Fibroblast of lung (primary cell): ENCODE data around the gene MMP23B. TPM values are rescaled to one million over a fixed set of nuclear protein-coding genes. Genes with fewer than 3 reads are reported as not detected.

Experiments
- DNase-seq, 2 donors: peaks; one replicate each; pipeline versions ENCODE4 v3.0.0 to v3.0.0-alpha.2; 2010; ENCODE audit warnings: low read depth in 2 of 2
- H2AFZ ChIP-seq: 2 replicates; pipeline ENCODE4 v1.5.1; 2012; ENCODE audit warnings: low read length, control low read depth, inconsistent platforms
- H3K27ac ChIP-seq: 2 replicates; pipeline ENCODE4 v1.5.1; 2011; ENCODE audit warnings: low read length, control low read depth; ENCODE audit not compliant: insufficient read depth
- H3K27me3 ChIP-seq: 2 replicates; pipeline ENCODE4 v1.5.1; 2011; ENCODE audit warnings: mild to moderate bottlenecking, low read length; ENCODE audit not compliant: control insufficient read depth, insufficient read depth
- H3K36me3 ChIP-seq: 2 replicates; pipeline ENCODE4 v1.5.1; 2011; ENCODE audit warnings: low read length; ENCODE audit not compliant: control insufficient read depth, insufficient read depth
- H3K4me1 ChIP-seq: 2 replicates; pipeline ENCODE4 v1.5.1; 2011; ENCODE audit warnings: low read length; ENCODE audit not compliant: control insufficient read depth, insufficient read depth; ENCODE audit errors: extremely low read depth
- H3K4me2 ChIP-seq: 2 replicates; pipeline ENCODE4 v1.5.1; 2011; ENCODE audit warnings: low read length, control low read depth; ENCODE audit not compliant: insufficient read depth; ENCODE audit errors: extremely low read depth
- H3K4me3 ChIP-seq, 4 experiments: fragments of 200-600 bp in 1 of 4; sonication (generic) in 1 of 4; replicated peaks in 1 of 4; 2 replicates each; pipeline ENCODE4 v1.5.1; 2011 to 2016; ENCODE audit warnings: low read length in 4 of 4, low read depth in 3 of 4, mild to moderate bottlenecking in 3 of 4, control low read depth in 2 of 4, inconsistent platforms in 1 of 4, mixed read lengths in 1 of 4; ENCODE audit not compliant: insufficient read depth in 1 of 4; ENCODE audit errors: control extremely low read depth in 1 of 4
- H3K79me2 ChIP-seq: 2 replicates; pipeline ENCODE4 v1.5.1; 2012; ENCODE audit warnings: mild to moderate bottlenecking, low read length, inconsistent platforms; ENCODE audit not compliant: control insufficient read depth, insufficient read depth
- H3K9ac ChIP-seq: 2 replicates; pipeline ENCODE4 v1.5.1; 2011; ENCODE audit warnings: mild to moderate bottlenecking, low read length, control low read depth; ENCODE audit not compliant: insufficient read depth
- H3K9me3 ChIP-seq: 2 replicates; pipeline ENCODE4 v1.5.1; 2012; ENCODE audit warnings: low read depth, low read length; ENCODE audit not compliant: control insufficient read depth, insufficient read depth
- H4K20me1 ChIP-seq: 2 replicates; pipeline ENCODE4 v1.5.1; 2011; ENCODE audit warnings: low read length; ENCODE audit not compliant: control insufficient read depth, insufficient read depth; ENCODE audit errors: extremely low read depth
- CTCF ChIP-seq, 2 donors: IDR thresholded peaks in 1 of 2; conservative IDR thresholded peaks in 1 of 2; 1 replicate in 1 of 2; 2 replicates in 1 of 2; pipeline ENCODE4 v1.5.1; 2011 to 2012; ENCODE audit warnings: low read length in 2 of 2, control low read depth in 1 of 2, inconsistent platforms in 1 of 2, low read depth in 1 of 2, mild to moderate bottlenecking in 1 of 2
- EZH2 ChIP-seq: IDR thresholded peaks from 2 replicates; pipeline ENCODE4 v1.5.1; 2012; ENCODE audit warnings: low read length, control low read depth, mild to moderate bottlenecking; ENCODE audit errors: missing control alignments
- polyA plus RNA-seq, 2 donors: library from polyadenylated mRNA; depleted of rRNA in 1 of 2; stranded (reverse) in 1 of 2; unstranded in 1 of 2; fragments of >200 nt; gene quantifications; 2 replicates each; pipeline ENCODE4 v1.2.1, GENCODE V29; 2011 to 2012; ENCODE audit warnings: missing spikeins in 1 of 2
- total RNA-seq: library from RNA; depleted of rRNA; stranded (reverse); fragments of >200 nt; gene quantifications from 2 replicates; pipeline ENCODE4 v1.2.1, GENCODE V29; 2014

Gene MMP23B
- total and polyA plus RNA-seq, 2 donors (not counting 1 experiment from before 2014, with no cell fraction given): 0.89 to 4.6 TPM

GRCh38 chr1:1600861-1601563, 31.0 kb upstream of the MMP23B start:
- H3K27ac ChIP-seq: no peak overlapping the region
- H3K4me2 ChIP-seq: no peak overlapping the region
- TF ChIP-seq EZH2 (no peak), CTCF (conservative IDR thresholded peaks at IDR 0.05 in 1 of 2, IDR thresholded peaks at IDR 0.05 in 1 of 2; ENCODE audit: low read depth in 1 of 2, low read length in 2 of 2) (no peak)
- no peaks in the 10 kb centered on the region for H3K36me3 ChIP-seq
- H3K9ac ChIP-seq: no peak overlapping the region
- peaks cover 2% of the 10 kb centered on the region for H3K4me1 ChIP-seq
- H4K20me1 ChIP-seq: no peaks in the 10 kb centered on the region
- H3K79me2 ChIP-seq: no peaks in the 10 kb centered on the region
- no peaks in the 10 kb centered on the region for H3K9me3 ChIP-seq
- H2AFZ ChIP-seq: no peak overlapping the region
- no peak for DNase-seq
- peaks cover 11% of the 10 kb centered on the region for H3K27me3 ChIP-seq
- H3K4me3 ChIP-seq: no peak overlapping the region

- Histone ChIP-seq H3K27ac (no peak overlapping the region), H3K4me1 (peaks cover 2% of the 10 kb centered on the region), H3K9ac (no peak overlapping the region), H3K27me3 (peaks cover 4% of the 10 kb centered on the region), H3K79me2 (no peaks in the 10 kb centered on the region), H3K36me3 (no peaks in the 10 kb centered on the region), H3K9me3 (no peaks in the 10 kb centered on the region), H2AFZ (no peak overlapping the region), H3K4me3 (no peak overlapping the region), H3K4me2 (no peak overlapping the region), H4K20me1 (no peaks in the 10 kb centered on the region)
- no peak for TF ChIP-seq EZH2
- no peak for TF ChIP-seq CTCF (conservative IDR thresholded peaks at IDR 0.05 in 1 of 2, IDR thresholded peaks at IDR 0.05 in 1 of 2; ENCODE audit: low read depth in 1 of 2, low read length in 2 of 2)
- DNase-seq: no peak
These were observed 30.2 kb upstream of the MMP23B start for GRCh38 chr1:1601564-1602303.

- H3K4me3 ChIP-seq: no peak overlapping the region
- no peak overlapping the region for H3K9ac ChIP-seq
- H4K20me1 ChIP-seq: no peaks in the 10 kb centered on the region
- H2AFZ ChIP-seq: no peak overlapping the region
- no peak for TF ChIP-seq CTCF (conservative IDR thresholded peaks at IDR 0.05 in 1 of 2, IDR thresholded peaks at IDR 0.05 in 1 of 2; ENCODE audit: low read depth in 1 of 2, low read length in 2 of 2)
- TF ChIP-seq EZH2: no peak
- H3K27me3 ChIP-seq: peaks cover 4% of the 10 kb centered on the region
- no peaks in the 10 kb centered on the region for H3K79me2 ChIP-seq
- DNase-seq: no peak
- peaks cover 1% of the 10 kb centered on the region for H3K4me1 ChIP-seq
- H3K36me3 ChIP-seq: no peaks in the 10 kb centered on the region
- no peak overlapping the region for H3K27ac ChIP-seq
- no peak overlapping the region for H3K4me2 ChIP-seq
- no peaks in the 10 kb centered on the region for H3K9me3 ChIP-seq
These were observed 29.5 kb upstream of the MMP23B start for GRCh38 chr1:1602304-1602967.
